HG02798 (cell line): Measurements from ENCODE around the gene CTSW.

Experiments
- ATAC-seq: cut with Tn5 transposase; IDR thresholded peaks from one replicate; pipeline ENCODE4 v1.9.1; 2021; ENCODE audit warnings: mild to moderate bottlenecking; ENCODE audit not compliant: unreplicated experiment, poor library complexity

The CTSW gene

GRCh38 chr11:65919573-65920371 is 40.1 kb downstream of the CTSW start:
- peak; percentile 47 for ATAC-seq

- ATAC-seq: no peak
Observed at GRCh38 chr11:65920372-65920802, 40.8 kb downstream of the CTSW start.

DNA sequence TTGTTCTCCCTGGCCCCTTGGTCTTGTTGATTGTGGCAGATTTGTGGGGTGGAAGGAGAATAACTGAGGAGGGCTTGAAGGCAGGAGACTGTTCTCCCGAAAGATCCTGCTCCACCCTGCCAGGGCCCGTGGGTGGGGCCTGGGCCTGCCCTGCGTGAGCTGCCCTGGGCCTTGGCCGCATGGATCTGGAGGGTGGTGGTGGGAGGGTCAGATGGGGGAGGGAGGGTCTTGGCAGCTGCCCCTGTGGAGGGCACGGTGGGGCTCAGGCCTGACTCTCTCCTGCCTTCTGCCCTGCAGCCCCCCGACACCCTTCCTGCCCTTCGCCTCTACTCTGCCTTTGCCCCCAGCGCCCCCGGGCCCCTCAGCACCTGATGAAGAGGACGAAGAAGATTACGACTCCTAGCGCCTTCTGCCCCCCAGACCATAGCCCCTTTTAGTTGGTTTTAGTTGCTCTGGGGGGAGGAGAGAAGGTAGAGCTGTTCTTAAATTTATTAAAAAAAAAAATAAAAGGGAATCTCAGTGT is 41.5 kb downstream of the CTSW start:
- ATAC-seq: no peak

GRCh38 chr11:65921876-65922275 is 42.2 kb downstream of the CTSW start:
- ATAC-seq: no peak

- no peak for ATAC-seq
Observed at GRCh38 chr11:65922565-65922964, 42.9 kb downstream of the CTSW start.

DNA sequence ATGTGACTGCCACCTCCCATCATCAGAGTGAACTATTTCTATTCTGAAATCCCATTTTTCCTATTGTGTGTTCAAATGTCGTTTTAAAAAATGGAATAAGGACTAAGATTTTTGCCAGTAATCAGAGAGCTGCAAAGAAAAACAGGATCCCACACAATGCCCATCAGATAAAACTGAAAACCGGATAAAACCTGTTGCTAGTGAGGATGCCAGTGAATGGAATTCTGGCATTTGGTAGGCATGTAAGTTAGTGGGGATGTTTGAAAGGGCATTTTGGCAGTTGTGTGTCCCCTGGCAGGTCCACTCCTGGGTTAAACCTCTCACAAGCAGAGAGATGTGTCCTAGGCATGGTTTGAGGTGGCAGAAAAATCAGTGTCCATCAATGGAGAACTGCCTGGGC is 45.8 kb downstream of the CTSW start:
- ATAC-seq: no peak

DNA sequence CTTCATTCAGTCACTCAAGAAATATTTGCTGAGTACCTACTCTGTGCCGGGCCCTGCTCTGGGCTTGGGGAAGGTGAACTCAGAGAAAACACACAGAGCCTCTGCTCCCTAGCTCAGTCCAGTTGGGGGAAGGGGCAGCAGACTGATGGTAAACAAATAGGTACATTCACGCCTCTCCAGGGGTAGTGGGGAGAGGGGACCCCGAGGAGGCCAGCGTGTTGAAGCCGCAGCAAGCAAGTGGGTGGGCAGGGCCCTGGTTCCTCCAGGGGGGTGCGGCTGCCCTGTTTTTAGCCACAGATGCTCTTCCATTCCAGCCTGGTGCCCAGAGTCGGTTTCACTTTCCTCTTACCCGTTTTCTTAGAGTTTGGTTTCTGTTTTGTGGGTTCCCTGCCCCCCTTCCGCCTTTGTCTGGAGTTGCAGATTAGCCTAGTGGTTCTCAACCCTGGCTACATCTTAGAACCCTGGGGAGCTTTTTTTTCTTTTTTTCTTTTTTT is 48.3 kb downstream of the CTSW start:
- peak; percentile 74 for ATAC-seq

DNA sequence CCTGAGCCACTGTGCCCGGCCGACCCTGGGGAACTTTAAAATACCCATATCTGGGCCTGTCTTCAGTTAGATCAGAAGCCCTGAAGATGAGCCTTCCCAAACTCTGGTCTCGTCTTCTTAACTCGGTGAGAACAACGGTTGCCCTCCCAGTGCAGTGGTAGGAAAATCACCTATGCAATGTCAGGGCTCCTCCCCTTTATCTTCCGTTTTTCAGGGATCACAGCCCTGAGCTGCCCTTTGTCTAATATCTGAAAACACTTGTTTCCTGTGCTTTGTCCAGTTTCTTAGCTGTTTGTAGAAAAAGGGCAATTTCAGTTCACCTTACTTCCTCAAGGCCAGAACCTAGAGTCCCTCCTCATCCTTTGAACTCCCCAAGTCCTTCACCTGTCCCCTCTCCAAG is 49.0 kb downstream of the CTSW start:
- ATAC-seq: no peak

- ATAC-seq: no peak
Observed at GRCh38 chr11:65931773-65932557, 52.3 kb downstream of the CTSW start.

- ATAC-seq: no peak
Observed at GRCh38 chr11:65932558-65932919, 52.9 kb downstream of the CTSW start.
